RWPE2 (cell line): ENCODE data around the gene TKTL2.

ENCODE experiments used
- ATAC-seq: fragments of 200-7000 bp; cut with Tn5 transposase; 3 replicates; pipeline ENCODE4 v1.9.1; 2021; ENCODE audit warnings: low read depth
- DNase-seq: peaks from one replicate; pipeline ENCODE4 v3.0.0-alpha.2; 2020; ENCODE audit warnings: low spot score
- H3K27ac ChIP-seq: fragments of 450-650 bp; 2 replicates; pipeline ENCODE4 v1.5.1; 2017; ENCODE audit warnings: mild to moderate bottlenecking; ENCODE audit not compliant: poor library complexity, severe bottlenecking
- H3K27me3 ChIP-seq: fragments of 250-450 bp; sonication (Bioruptor Pico); 2 replicates; pipeline ENCODE4 v1.5.1; 2021; ENCODE audit warnings: mild to moderate bottlenecking, moderate library complexity; ENCODE audit not compliant: insufficient read depth, poor library complexity, severe bottlenecking
- H3K36me3 ChIP-seq: fragments of 250-450 bp; sonication (Bioruptor Pico); 2 replicates; pipeline ENCODE4 v1.5.1; 2020; ENCODE audit warnings: low read depth, mild to moderate bottlenecking, moderate library complexity
- H3K4me1 ChIP-seq: fragments of 250-450 bp; sonication (Bioruptor Pico); 2 replicates; pipeline ENCODE4 v1.5.1; 2021; ENCODE audit warnings: mild to moderate bottlenecking, moderate library complexity; ENCODE audit not compliant: insufficient read depth, poor library complexity, severe bottlenecking
- H3K4me3 ChIP-seq: fragments of 250-450 bp; sonication (Bioruptor Pico); 2 replicates; pipeline ENCODE4 v1.5.1; 2021; ENCODE audit warnings: mild to moderate bottlenecking, moderate library complexity; ENCODE audit not compliant: severe bottlenecking
- H3K9me3 ChIP-seq: fragments of 250-450 bp; sonication (Bioruptor Pico); 2 replicates; pipeline ENCODE4 v1.5.1; 2021; ENCODE audit warnings: mild to moderate bottlenecking, moderate library complexity; ENCODE audit not compliant: severe bottlenecking
- TF ChIP-seq, protein P1 (sequence below): fragments of 450-650 bp; IDR thresholded peaks from one replicate; pipeline ENCODE4 v1.5.1; 2017; ENCODE audit warnings: mild to moderate bottlenecking, moderate library complexity; ENCODE audit not compliant: poor library complexity, severe bottlenecking

The TKTL2 gene

DNA sequence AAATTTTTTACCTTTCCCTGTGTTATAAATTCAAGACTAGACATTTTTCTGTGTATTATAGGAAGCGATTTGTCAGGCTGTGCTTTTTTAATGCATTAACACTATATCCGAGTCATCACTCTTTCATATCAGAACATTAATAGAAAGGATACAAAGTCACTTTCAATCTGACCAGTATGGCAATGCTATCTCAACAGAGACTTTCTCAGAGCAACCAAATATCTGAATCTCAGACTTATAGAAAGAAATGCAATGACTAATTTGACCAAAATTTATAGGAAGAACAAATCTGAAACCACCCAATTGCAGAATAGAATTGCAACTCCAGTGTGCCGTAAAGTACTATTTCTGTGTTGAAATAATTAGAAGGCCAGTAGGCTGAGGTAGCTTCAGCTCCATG lies 473 bp upstream of the TKTL2 start:
- Histone ChIP-seq H3K27ac (no peak overlapping the region), H3K27me3 (no peaks in the 10 kb centered on the region), H3K36me3 (no peaks in the 10 kb centered on the region), H3K9me3 (no peaks in the 10 kb centered on the region), H3K4me3 (no peak overlapping the region), H3K4me1 (no peaks in the 10 kb centered on the region)
- ATAC-seq = no peak
- no peak for DNase-seq
- TF ChIP-seq, protein P1, sequence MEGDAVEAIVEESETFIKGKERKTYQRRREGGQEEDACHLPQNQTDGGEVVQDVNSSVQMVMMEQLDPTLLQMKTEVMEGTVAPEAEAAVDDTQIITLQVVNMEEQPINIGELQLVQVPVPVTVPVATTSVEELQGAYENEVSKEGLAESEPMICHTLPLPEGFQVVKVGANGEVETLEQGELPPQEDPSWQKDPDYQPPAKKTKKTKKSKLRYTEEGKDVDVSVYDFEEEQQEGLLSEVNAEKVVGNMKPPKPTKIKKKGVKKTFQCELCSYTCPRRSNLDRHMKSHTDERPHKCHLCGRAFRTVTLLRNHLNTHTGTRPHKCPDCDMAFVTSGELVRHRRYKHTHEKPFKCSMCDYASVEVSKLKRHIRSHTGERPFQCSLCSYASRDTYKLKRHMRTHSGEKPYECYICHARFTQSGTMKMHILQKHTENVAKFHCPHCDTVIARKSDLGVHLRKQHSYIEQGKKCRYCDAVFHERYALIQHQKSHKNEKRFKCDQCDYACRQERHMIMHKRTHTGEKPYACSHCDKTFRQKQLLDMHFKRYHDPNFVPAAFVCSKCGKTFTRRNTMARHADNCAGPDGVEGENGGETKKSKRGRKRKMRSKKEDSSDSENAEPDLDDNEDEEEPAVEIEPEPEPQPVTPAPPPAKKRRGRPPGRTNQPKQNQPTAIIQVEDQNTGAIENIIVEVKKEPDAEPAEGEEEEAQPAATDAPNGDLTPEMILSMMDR = no peak

DNA sequence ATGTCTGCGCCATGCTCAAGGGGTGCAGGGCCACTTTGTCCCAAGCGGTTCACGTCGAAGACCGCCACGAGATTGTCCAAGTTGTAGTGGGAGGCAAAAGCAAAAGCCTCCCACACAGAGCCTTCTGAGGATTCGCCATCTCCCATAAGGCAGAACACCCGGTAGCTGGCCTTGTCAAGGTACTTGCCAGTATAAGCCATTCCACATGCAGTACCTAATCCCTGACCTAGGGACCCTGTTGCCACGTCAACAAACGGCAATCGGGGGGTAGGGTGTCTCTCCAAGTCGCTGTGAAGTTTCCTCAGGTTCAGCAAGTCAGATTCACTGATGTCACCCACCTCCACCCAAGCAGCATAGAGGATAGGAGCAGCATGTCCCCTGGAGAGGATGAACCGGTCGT lies 424 bp downstream of the TKTL2 start:
- DNase-seq (no peak), ATAC-seq (no peak)
- Histone ChIP-seq H3K4me1 (no peaks in the 10 kb centered on the region), H3K4me3 (no peak overlapping the region), H3K9me3 (no peaks in the 10 kb centered on the region), H3K27me3 (no peaks in the 10 kb centered on the region), H3K36me3 (no peaks in the 10 kb centered on the region), H3K27ac (no peak overlapping the region)
- TF ChIP-seq, protein P1 = no peak

DNA sequence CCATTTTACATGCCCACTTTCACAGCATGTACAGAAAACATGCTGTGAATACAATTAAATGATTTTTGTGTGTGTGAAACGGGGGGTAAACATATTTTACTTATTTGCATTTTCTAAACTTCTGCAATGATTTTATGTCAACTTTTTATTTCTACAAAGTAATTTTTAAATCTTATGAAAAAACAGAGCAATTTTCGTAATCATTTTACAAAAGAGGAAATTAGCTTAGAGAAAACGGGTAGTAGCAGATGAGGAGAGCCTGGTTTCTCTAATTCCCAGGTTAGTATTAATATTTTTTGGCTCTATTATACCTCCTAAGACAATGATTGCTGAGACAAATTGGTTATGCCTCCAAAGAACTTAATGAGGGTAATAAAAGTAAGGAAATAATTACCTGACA lies 3.2 kb downstream of the TKTL2 start:
- ATAC-seq (no peak), DNase-seq (no peak)
- TF ChIP-seq, protein P1 = no peak

DNA sequence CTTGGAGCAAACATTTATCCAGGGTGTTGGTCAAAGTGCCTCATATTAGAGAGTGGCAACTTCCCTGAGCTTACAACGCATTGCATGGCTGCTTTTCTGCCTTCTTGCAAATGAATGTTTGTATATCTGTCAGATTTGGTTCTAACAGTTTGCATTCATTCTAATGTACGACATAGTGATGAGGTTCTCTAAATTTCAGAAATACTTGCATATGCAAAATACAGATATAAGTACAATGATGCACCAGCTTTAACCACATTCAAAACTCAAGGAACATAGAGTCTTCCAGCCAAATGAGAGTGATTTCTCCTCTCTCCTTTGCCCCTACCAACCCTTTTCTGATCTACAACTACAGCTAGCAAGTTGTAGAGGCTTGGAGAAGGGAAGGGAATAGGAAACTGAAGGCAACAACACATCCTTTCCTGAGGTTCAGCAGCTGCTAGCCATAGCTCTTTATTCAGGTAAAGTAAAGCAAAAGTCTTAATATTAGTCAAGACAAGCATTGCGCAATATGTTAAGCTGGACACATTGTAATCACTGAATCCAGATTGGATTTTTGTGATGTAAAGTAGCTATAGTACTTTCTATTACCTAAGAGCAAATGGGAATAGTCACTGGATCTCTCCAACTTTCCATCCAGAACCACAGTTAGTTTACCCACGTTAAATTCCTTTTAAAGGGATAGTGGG lies 6.3 kb downstream of the TKTL2 start:
- Histone ChIP-seq H3K4me3 (no peak overlapping the region), H3K27me3 (no peaks in the 10 kb centered on the region), H3K4me1 (no peaks in the 10 kb centered on the region), H3K36me3 (no peaks in the 10 kb centered on the region), H3K9me3 (no peaks in the 10 kb centered on the region), H3K27ac (no peak overlapping the region)
- no peak for DNase-seq
- TF ChIP-seq, protein P1 = no peak
- no peak for ATAC-seq

More for the DNA sequence above, 3.2 kb downstream of the TKTL2 start:
- H3K4me1 ChIP-seq = no peaks in the 10 kb centered on the region
- no peaks in the 10 kb centered on the region for H3K27me3 ChIP-seq
- H3K36me3 ChIP-seq = no peaks in the 10 kb centered on the region
- H3K4me3 ChIP-seq = no peak overlapping the region
- no peak overlapping the region for H3K27ac ChIP-seq
- H3K9me3 ChIP-seq = no peaks in the 10 kb centered on the region

DNA sequence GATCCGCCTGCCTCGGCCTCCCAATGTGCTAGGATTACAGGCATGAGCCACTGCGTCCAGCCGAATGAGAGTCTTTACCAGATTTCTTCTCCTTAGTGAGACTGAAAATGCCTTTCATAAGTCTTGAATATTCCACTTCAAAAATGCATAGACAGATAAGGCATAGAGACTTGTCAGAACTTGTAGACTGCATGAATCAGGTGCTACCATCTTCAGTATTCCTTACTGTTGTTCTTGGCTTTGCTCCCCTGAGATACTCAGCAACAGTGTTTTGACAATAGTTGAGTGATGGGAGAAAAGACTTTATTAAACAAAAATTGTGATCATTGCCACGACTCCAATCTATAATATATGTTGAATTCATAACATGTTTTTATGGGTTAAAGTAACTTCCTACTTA lies 11.0 kb downstream of the TKTL2 start:
- H3K9me3 ChIP-seq = no peaks in the 10 kb centered on the region
- TF ChIP-seq, protein P1 = no peak
- no peaks in the 10 kb centered on the region for H3K4me1 ChIP-seq
- no peak for DNase-seq
- H3K27me3 ChIP-seq = no peaks in the 10 kb centered on the region
- no peaks in the 10 kb centered on the region for H3K36me3 ChIP-seq
- no peak overlapping the region for H3K4me3 ChIP-seq
- ATAC-seq = peak; percentile 85
- no peak overlapping the region for H3K27ac ChIP-seq
